K562 (cell line): ENCODE results near the gene IRAG1. TPM values are rescaled to one million over a fixed set of nuclear protein-coding genes. Genes with fewer than 3 reads are reported as not detected.

Experiments used
- HCFC1 ChIP-seq: IDR thresholded peaks from 2 replicates; pipeline ENCODE4 v1.6.1; 2012; ENCODE audit warnings: low read depth, low read length, improper control_type of control experiment
- HIVEP1 ChIP-seq: fragments of 250-450 bp; sonication (Bioruptor Pico); IDR thresholded peaks from 2 replicates; pipeline ENCODE4 v1.4.0; 2020; ENCODE audit warnings: mild to moderate bottlenecking
- HSF4 ChIP-seq: fragments of 250-450 bp; sonication (Bioruptor Pico); IDR thresholded peaks from 2 replicates; pipeline ENCODE4 v2.1.2; 2022; ENCODE audit warnings: mild to moderate bottlenecking, moderate library complexity, borderline replicate concordance
- MEIS2 ChIP-seq: fragments of 450-650 bp; IDR thresholded peaks from 2 replicates; pipeline ENCODE4 v1.6.1; 2014; ENCODE audit warnings: mild to moderate bottlenecking; ENCODE audit not compliant: partially characterized antibody
- PTTG1 ChIP-seq: fragments of 450-650 bp; IDR thresholded peaks from 2 replicates; pipeline ENCODE4 v1.6.1; 2016; ENCODE audit warnings: low read depth, mild to moderate bottlenecking, missing genetic modification characterization, missing compliant biosample characterization
- SP2 ChIP-seq: IDR thresholded peaks from 2 replicates; pipeline ENCODE4 v1.6.1; 2011; ENCODE audit warnings: mild to moderate bottlenecking, low read depth, low read length, moderate library complexity; ENCODE audit not compliant: poor library complexity, severe bottlenecking; ENCODE audit errors: extremely low read depth
- TAF7 ChIP-seq: fragments of 450-650 bp; IDR thresholded peaks from 2 replicates; pipeline ENCODE4 v1.6.1; 2016; ENCODE audit warnings: missing genetic modification characterization, missing compliant biosample characterization
- ZNF134 ChIP-seq: fragments of 250-450 bp; sonication (Bioruptor Pico); conservative IDR thresholded peaks from 2 replicates; pipeline ENCODE4 v1.4.0; 2020
- ZNF239 ChIP-seq: fragments of 250-450 bp; sonication (Bioruptor Pico); IDR thresholded peaks from 2 replicates; pipeline ENCODE4 v1.4.0; 2020; ENCODE audit warnings: mild to moderate bottlenecking
- ZNF431 ChIP-seq: sonication (generic); formaldehyde crosslinking; IDR thresholded peaks from 2 replicates; pipeline ENCODE4 v1.8.0; 2022; ENCODE audit warnings: mild to moderate bottlenecking, missing genetic modification reagents
- ZNF561 ChIP-seq: fragments of 450-650 bp; formaldehyde crosslinking; conservative IDR thresholded peaks from 2 replicates; pipeline ENCODE4 v1.4.0; 2020; ENCODE audit warnings: mild to moderate bottlenecking, moderate library complexity
- ZNF696 ChIP-seq: fragments of 250-450 bp; sonication (Bioruptor Pico); conservative IDR thresholded peaks from 2 replicates; pipeline ENCODE4 v1.4.0; 2020; ENCODE audit warnings: mild to moderate bottlenecking, moderate library complexity
- ZNF780A ChIP-seq: fragments of 250-450 bp; sonication (Bioruptor Pico); IDR thresholded peaks from 2 replicates; pipeline ENCODE4 v1.5.0; 2021; ENCODE audit warnings: mild to moderate bottlenecking
- ZSCAN32 ChIP-seq: fragments of 450-650 bp; formaldehyde crosslinking; IDR thresholded peaks from 2 replicates; pipeline ENCODE4 v1.4.0; 2020; ENCODE audit warnings: mild to moderate bottlenecking, moderate library complexity
- polyA plus RNA-seq, 8 experiments: library from polyadenylated mRNA; depleted of rRNA in 4 of 8; stranded (reverse) in 5 of 8; unstranded in 3 of 8; fragments of >200 nt; fragmentation: Nextera tagmentation in 2 of 8; fragmentation: Illumina TruSeq in 1 of 8; extraction: Ambion mirVana in 2 of 8; extraction: Trizol in 1 of 8; gene quantifications; 2 replicates each; pipeline versions ENCODE4 v1.2.1 to v1.2.3, GENCODE V29; 2011 to 2014; ENCODE audit warnings: inconsistent platforms in 1 of 8, missing spikeins in 1 of 8
- total RNA-seq, 7 experiments: library from RNA; depleted of rRNA in 6 of 7; stranded (reverse); fragments of >200 nt in 6 of 7; fragmentation: Illumina TruSeq in 2 of 7; extraction: Trizol in 2 of 7; gene quantifications; 2 replicates each; pipeline versions ENCODE4 v1.2.1 to v1.2.3, GENCODE V29; 2011 to 2021; ENCODE audit warnings: low replicate concordance in 1 of 7
- TF ChIP-seq, protein P1 (sequence below): sonication (generic); formaldehyde crosslinking; IDR thresholded peaks from 2 replicates; pipeline ENCODE4 v1.8.0; 2022; ENCODE audit warnings: mild to moderate bottlenecking, missing genetic modification reagents
- TF ChIP-seq, protein P2 (sequence below): fragments of 250-450 bp; sonication (Bioruptor Pico); IDR thresholded peaks from 2 replicates; pipeline ENCODE4 v1.8.0; 2021; ENCODE audit warnings: moderate library complexity, mild to moderate bottlenecking, inconsistent platforms

The IRAG1 gene
- total and polyA plus RNA-seq, 9 of the 15 experiments (the other 6 are each of a cell fraction or from before 2014, with no cell fraction given), result 0.01 to 0.22 (median 0.09) TPM; not detected in 1

DNA sequence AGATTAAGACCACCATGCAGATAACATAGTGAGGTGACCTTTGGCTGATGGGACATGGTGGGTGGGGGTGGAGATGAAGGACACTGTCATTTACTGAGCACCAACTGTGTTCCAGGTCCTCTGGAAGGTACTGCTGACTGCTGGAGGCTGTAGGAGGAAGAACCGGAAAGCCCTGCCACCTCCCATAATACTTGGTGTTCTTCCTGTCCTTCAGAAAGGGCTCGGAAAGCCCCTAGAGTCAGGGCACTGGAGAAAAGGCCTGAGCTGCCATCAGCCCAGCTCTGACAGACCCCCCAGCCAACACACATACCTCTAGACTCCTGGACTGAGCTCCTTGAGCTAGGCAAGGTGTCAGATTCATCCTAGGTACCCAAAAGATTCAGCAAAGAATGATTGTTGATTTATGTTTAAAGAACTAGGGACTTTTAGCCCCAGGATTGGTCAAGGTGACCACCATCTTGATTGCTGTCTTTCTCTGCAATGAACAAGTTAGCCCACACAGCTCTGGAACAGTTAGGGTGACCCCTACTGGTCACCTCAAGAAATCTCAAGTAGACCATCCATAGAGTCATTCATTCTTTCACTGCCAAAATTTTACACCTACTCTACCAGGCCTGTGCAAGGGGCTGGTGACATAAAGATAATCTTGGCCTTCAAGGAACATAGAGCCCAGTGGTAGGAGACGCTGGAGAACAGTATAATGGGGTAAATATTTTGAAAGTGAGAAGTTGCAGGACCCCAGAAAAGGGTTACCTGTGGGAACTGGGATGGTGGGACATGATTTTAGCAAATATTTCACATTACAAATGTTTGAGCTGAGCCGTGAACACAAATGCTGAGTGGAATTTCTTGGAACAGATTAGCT is 39.4 kb downstream of the IRAG1 start (continued):
- TF ChIP-seq HCFC1, result peak; percentile 38; the same call in 1 of the 2 replicates
- no peak for TF ChIP-seq TAF7 (tag)
- TF ChIP-seq, protein P1, sequence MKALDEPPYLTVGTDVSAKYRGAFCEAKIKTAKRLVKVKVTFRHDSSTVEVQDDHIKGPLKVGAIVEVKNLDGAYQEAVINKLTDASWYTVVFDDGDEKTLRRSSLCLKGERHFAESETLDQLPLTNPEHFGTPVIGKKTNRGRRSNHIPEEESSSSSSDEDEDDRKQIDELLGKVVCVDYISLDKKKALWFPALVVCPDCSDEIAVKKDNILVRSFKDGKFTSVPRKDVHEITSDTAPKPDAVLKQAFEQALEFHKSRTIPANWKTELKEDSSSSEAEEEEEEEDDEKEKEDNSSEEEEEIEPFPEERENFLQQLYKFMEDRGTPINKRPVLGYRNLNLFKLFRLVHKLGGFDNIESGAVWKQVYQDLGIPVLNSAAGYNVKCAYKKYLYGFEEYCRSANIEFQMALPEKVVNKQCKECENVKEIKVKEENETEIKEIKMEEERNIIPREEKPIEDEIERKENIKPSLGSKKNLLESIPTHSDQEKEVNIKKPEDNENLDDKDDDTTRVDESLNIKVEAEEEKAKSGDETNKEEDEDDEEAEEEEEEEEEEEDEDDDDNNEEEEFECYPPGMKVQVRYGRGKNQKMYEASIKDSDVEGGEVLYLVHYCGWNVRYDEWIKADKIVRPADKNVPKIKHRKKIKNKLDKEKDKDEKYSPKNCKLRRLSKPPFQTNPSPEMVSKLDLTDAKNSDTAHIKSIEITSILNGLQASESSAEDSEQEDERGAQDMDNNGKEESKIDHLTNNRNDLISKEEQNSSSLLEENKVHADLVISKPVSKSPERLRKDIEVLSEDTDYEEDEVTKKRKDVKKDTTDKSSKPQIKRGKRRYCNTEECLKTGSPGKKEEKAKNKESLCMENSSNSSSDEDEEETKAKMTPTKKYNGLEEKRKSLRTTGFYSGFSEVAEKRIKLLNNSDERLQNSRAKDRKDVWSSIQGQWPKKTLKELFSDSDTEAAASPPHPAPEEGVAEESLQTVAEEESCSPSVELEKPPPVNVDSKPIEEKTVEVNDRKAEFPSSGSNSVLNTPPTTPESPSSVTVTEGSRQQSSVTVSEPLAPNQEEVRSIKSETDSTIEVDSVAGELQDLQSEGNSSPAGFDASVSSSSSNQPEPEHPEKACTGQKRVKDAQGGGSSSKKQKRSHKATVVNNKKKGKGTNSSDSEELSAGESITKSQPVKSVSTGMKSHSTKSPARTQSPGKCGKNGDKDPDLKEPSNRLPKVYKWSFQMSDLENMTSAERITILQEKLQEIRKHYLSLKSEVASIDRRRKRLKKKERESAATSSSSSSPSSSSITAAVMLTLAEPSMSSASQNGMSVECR (CRISPR knock-in tag), result no peak
- TF ChIP-seq ZNF780A (CRISPR knock-in tag), result no peak
- no peak for TF ChIP-seq HSF4 (CRISPR knock-in tag)
- TF ChIP-seq ZNF134 (CRISPR knock-in tag), result no peak
- no peak for TF ChIP-seq ZNF431 (CRISPR knock-in tag)
- TF ChIP-seq PTTG1 (tag), result no peak
- no peak for TF ChIP-seq HIVEP1 (CRISPR knock-in tag)
- no peak for TF ChIP-seq ZNF561 (CRISPR knock-in tag)
- TF ChIP-seq SP2, result no peak
- TF ChIP-seq ZSCAN32 (CRISPR knock-in tag), result no peak
- TF ChIP-seq, protein P2, sequence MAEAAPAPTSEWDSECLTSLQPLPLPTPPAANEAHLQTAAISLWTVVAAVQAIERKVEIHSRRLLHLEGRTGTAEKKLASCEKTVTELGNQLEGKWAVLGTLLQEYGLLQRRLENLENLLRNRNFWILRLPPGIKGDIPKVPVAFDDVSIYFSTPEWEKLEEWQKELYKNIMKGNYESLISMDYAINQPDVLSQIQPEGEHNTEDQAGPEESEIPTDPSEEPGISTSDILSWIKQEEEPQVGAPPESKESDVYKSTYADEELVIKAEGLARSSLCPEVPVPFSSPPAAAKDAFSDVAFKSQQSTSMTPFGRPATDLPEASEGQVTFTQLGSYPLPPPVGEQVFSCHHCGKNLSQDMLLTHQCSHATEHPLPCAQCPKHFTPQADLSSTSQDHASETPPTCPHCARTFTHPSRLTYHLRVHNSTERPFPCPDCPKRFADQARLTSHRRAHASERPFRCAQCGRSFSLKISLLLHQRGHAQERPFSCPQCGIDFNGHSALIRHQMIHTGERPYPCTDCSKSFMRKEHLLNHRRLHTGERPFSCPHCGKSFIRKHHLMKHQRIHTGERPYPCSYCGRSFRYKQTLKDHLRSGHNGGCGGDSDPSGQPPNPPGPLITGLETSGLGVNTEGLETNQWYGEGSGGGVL (CRISPR knock-in tag), result no peak
- TF ChIP-seq MEIS2, result no peak
- TF ChIP-seq ZNF239 (CRISPR knock-in tag), result no peak
- TF ChIP-seq ZNF696, result no peak
